GM06990 (cell line): Measurements from ENCODE around the gene RPP38.

Experiments used
- DNase-seq: peaks from one replicate; pipeline ENCODE4 v3.0.0-alpha.2; 2011; ENCODE audit not compliant: insufficient read length; ENCODE audit errors: extremely low read depth
- H3K27me3 ChIP-seq: replicated peaks from 2 replicates; pipeline ENCODE4 v1.6.0; 2011; ENCODE audit warnings: low read length; ENCODE audit not compliant: control insufficient read depth, insufficient read depth
- H3K36me3 ChIP-seq: 2 replicates; pipeline ENCODE4 v1.5.1; 2011; ENCODE audit warnings: low read length; ENCODE audit not compliant: control insufficient read depth, insufficient read depth
- H3K4me3 ChIP-seq: replicated peaks from 2 replicates; pipeline ENCODE4 v1.5.1; 2011; ENCODE audit warnings: low read depth, mild to moderate bottlenecking, control low read depth, low read length
- CTCF ChIP-seq: IDR thresholded peaks from 2 replicates; pipeline ENCODE4 v1.5.1; 2011; ENCODE audit warnings: low read length, control low read depth, mild to moderate bottlenecking, inconsistent platforms; ENCODE audit not compliant: insufficient read depth, poor library complexity, severe bottlenecking

RPP38 gene

GRCh38 chr10:15059914-15060313, 37.2 kb upstream of the RPP38 start:
- no peak for DNase-seq
- Histone ChIP-seq H3K36me3 (no peaks in the 10 kb centered on the region), H3K4me3 (no peak overlapping the region), H3K27me3 (no peaks in the 10 kb centered on the region)
- TF ChIP-seq CTCF = no peak

- no peak for TF ChIP-seq CTCF
- Histone ChIP-seq H3K27me3 (no peaks in the 10 kb centered on the region), H3K4me3 (no peak overlapping the region), H3K36me3 (no peaks in the 10 kb centered on the region)
- DNase-seq = no peak
Observed at GRCh38 chr10:15060638-15061037, 36.5 kb upstream of the RPP38 start.

GRCh38 chr10:15067154-15067553, 30.0 kb upstream of the RPP38 start:
- H3K4me3 ChIP-seq = no peak overlapping the region
- no peak for DNase-seq
- no peaks in the 10 kb centered on the region for H3K27me3 ChIP-seq
- no peaks in the 10 kb centered on the region for H3K36me3 ChIP-seq
- TF ChIP-seq CTCF = no peak

GRCh38 chr10:15068802-15069201, 28.4 kb upstream of the RPP38 start:
- Histone ChIP-seq H3K27me3 (no peaks in the 10 kb centered on the region), H3K4me3 (no peak overlapping the region), H3K36me3 (no peaks in the 10 kb centered on the region)
- TF ChIP-seq CTCF = no peak
- no peak for DNase-seq

GRCh38 chr10:15069230-15069629, 27.9 kb upstream of the RPP38 start:
- no peak for TF ChIP-seq CTCF
- H3K4me3 ChIP-seq = no peak overlapping the region
- H3K36me3 ChIP-seq = no peaks in the 10 kb centered on the region
- no peaks in the 10 kb centered on the region for H3K27me3 ChIP-seq
- no peak for DNase-seq

GRCh38 chr10:15072358-15072757, 24.8 kb upstream of the RPP38 start:
- Histone ChIP-seq H3K27me3 (no peaks in the 10 kb centered on the region), H3K36me3 (no peaks in the 10 kb centered on the region), H3K4me3 (no peak overlapping the region)
- DNase-seq = no peak
- no peak for TF ChIP-seq CTCF
